HG03565 (cell line): Measurements from ENCODE around the gene GSS.

Experiments
- ATAC-seq: cut with Tn5 transposase; IDR thresholded peaks from one replicate; pipeline ENCODE4 v1.9.1; 2021; ENCODE audit warnings: mild to moderate bottlenecking, moderate library complexity; ENCODE audit not compliant: unreplicated experiment

The GSS gene

GRCh38 chr20:34978092-34978744 lies 22.6 kb upstream of the GSS start:
- ATAC-seq, result no peak

- no peak for ATAC-seq
Observed at GRCh38 chr20:34977365-34978091, 21.9 kb upstream of the GSS start.

- no peak for ATAC-seq
Observed at GRCh38 chr20:34976286-34976685, 20.7 kb upstream of the GSS start.

- no peak for ATAC-seq
Observed at GRCh38 chr20:34974246-34974645, 18.6 kb upstream of the GSS start.

GRCh38 chr20:34971561-34972235 lies 16.1 kb upstream of the GSS start:
- no peak for ATAC-seq

- ATAC-seq, result no peak
Observed at GRCh38 chr20:34970846-34971560, 15.4 kb upstream of the GSS start.

- ATAC-seq, result no peak
Observed at GRCh38 chr20:34970193-34970840, 14.7 kb upstream of the GSS start.

- no peak for ATAC-seq
Observed at GRCh38 chr20:34968042-34968775, 12.6 kb upstream of the GSS start.

- ATAC-seq, result no peak
Observed at GRCh38 chr20:34967421-34967820, 11.8 kb upstream of the GSS start.

GRCh38 chr20:34965051-34965450 lies 9.4 kb upstream of the GSS start:
- ATAC-seq, result no peak

GRCh38 chr20:34964486-34964885 lies 8.9 kb upstream of the GSS start:
- no peak for ATAC-seq

- ATAC-seq, result no peak
Observed at GRCh38 chr20:34956751-34957472, 1.3 kb upstream of the GSS start.

GRCh38 chr20:34956041-34956458 lies 444 bp upstream of the GSS start:
- no peak for ATAC-seq

- no peak for ATAC-seq
Observed at GRCh38 chr20:34954904-34955230, 739 bp downstream of the GSS start.

- no peak for ATAC-seq
Observed at GRCh38 chr20:34953960-34954359, 1.6 kb downstream of the GSS start.

- ATAC-seq, result no peak
Observed at GRCh38 chr20:34952671-34953070, 2.9 kb downstream of the GSS start.

- no peak for ATAC-seq
Observed at GRCh38 chr20:34951652-34952051, 4.0 kb downstream of the GSS start.

- no peak for ATAC-seq
Observed at GRCh38 chr20:34951252-34951651, 4.4 kb downstream of the GSS start.

- ATAC-seq, result no peak
Observed at GRCh38 chr20:34949120-34949519, 6.5 kb downstream of the GSS start.

GRCh38 chr20:34948030-34948429 lies 7.6 kb downstream of the GSS start:
- no peak for ATAC-seq
